SK-N-SH (cell line): Measurements from ENCODE around the gene MAMDC4. TPM values are rescaled to one million over a fixed set of nuclear protein-coding genes. Genes with fewer than 3 reads are reported as not detected.
"Not testable (repeated sequence)": the region's sequence is repeated elsewhere in the genome, so short reads cannot be mapped to it uniquely, and the experiment has no call there.

Experiments
- CTCF ChIA-PET: fragments of 300-600, 350-600 bp; formaldehyde crosslinking; extraction: SDS; loops from one replicate; lab custom pipeline; 2021; lab: Yijun Ruan, JAX
- POLR2A ChIA-PET: fragments of 350-600 bp; sonication (Branson Sonifier 250); formaldehyde crosslinking; extraction: SDS; loops from one replicate; lab custom pipeline; 2020; ENCODE audit warnings: antibody characterized with exemption, inconsistent platforms; lab: Yijun Ruan, JAX
- DNase-seq: peaks from one replicate; pipeline ENCODE4 v3.0.0; 2012
- H2AFZ ChIP-seq: fragments of 200-600 bp; sonication (generic); 2 replicates; pipeline ENCODE4 v1.8.1; 2016; ENCODE audit warnings: antibody characterized with exemption, mild to moderate bottlenecking, low read depth
- H3F3A ChIP-seq: fragments of 200-600 bp; sonication (generic); replicated peaks from 2 replicates; pipeline ENCODE3; 2016; ENCODE audit warnings: antibody characterized with exemption, mild to moderate bottlenecking; ENCODE audit not compliant: insufficient read depth
- H3K27ac ChIP-seq, 2 experiments: fragments of 200-500 bp in 1 of 2; fragments of 200-600 bp in 1 of 2; sonication (Bioruptor generic) in 1 of 2; sonication (generic), shearing (Covaris generic) in 1 of 2; 2 replicates each; pipeline versions ENCODE4 v1.5.1 to v1.6.1; 2014 to 2016; ENCODE audit warnings: low read depth in 2 of 2, inconsistent platforms in 1 of 2, low read length in 1 of 2, mild to moderate bottlenecking in 1 of 2, mixed read lengths in 1 of 2
- H3K27me3 ChIP-seq: fragments of 200-600 bp; sonication (generic), shearing (Covaris generic); 2 replicates; pipeline ENCODE4 v1.6.1; 2016; ENCODE audit warnings: mixed run types; ENCODE audit not compliant: insufficient read depth
- H3K36me3 ChIP-seq, 2 experiments: fragments of 200-500 bp in 1 of 2; fragments of 200-600 bp in 1 of 2; sonication (Bioruptor generic) in 1 of 2; sonication (generic) in 1 of 2; replicated peaks in 1 of 2; 2 replicates each; pipeline versions ENCODE3 to v1.5.1; 2014 to 2016; ENCODE audit warnings: low read length in 1 of 2, mild to moderate bottlenecking in 1 of 2; ENCODE audit not compliant: insufficient read depth in 2 of 2, control insufficient read depth in 1 of 2
- H3K4me1 ChIP-seq, 2 experiments: fragments of 200-500 bp in 1 of 2; fragments of 200-600 bp in 1 of 2; sonication (Bioruptor generic) in 1 of 2; sonication (generic), shearing (Covaris generic) in 1 of 2; 2 replicates each; pipeline versions ENCODE4 v1.5.1 to v1.6.1; 2014 to 2016; ENCODE audit warnings: low read depth in 1 of 2, low read length in 1 of 2, mixed run types in 1 of 2; ENCODE audit not compliant: insufficient read depth in 2 of 2, control insufficient read depth in 1 of 2
- H3K4me2 ChIP-seq: fragments of 200-600 bp; sonication (generic), shearing (Covaris generic); 2 replicates; pipeline ENCODE4 v1.6.1; 2017; ENCODE audit warnings: mixed run types
- H3K4me3 ChIP-seq, 2 experiments: fragments of 200-500 bp in 1 of 2; fragments of 200-600 bp in 1 of 2; sonication (Bioruptor generic) in 1 of 2; sonication (generic), shearing (Covaris generic) in 1 of 2; 2 replicates each; pipeline versions ENCODE4 v1.5.1 to v1.8.1; 2014 to 2016; ENCODE audit warnings: low read depth in 2 of 2, inconsistent platforms in 1 of 2, low read length in 1 of 2, mild to moderate bottlenecking in 1 of 2, mixed read lengths in 1 of 2, moderate library complexity in 1 of 2
- H3K79me2 ChIP-seq: fragments of 200-600 bp; sonication (generic); 2 replicates; pipeline ENCODE4 v1.8.1; 2017; ENCODE audit warnings: mild to moderate bottlenecking; ENCODE audit not compliant: insufficient read depth
- H3K9ac ChIP-seq: fragments of 200-600 bp; sonication (generic); 2 replicates; pipeline ENCODE4 v1.6.1; 2017; ENCODE audit warnings: mixed run types
- H3K9me2 ChIP-seq: fragments of 200-600 bp; sonication (generic); 2 replicates; pipeline ENCODE4 v1.6.1; 2017; ENCODE audit warnings: mixed run types
- H3K9me3 ChIP-seq: fragments of 200-600 bp; sonication (generic); 2 replicates; pipeline ENCODE4 v1.6.1; 2017; ENCODE audit warnings: mixed run types, mild to moderate bottlenecking, moderate library complexity
- H4K20me1 ChIP-seq: fragments of 200-600 bp; sonication (generic); 2 replicates; pipeline ENCODE4 v1.6.1; 2017; ENCODE audit warnings: mild to moderate bottlenecking, mixed run types; ENCODE audit not compliant: insufficient read depth
- CTCF ChIP-seq: fragments of 200-600 bp; sonication (generic); IDR thresholded peaks from 2 replicates; pipeline ENCODE4 v1.6.1; 2017; ENCODE audit warnings: antibody characterized with exemption, mild to moderate bottlenecking, moderate library complexity
- ELF1 ChIP-seq: IDR thresholded peaks from 2 replicates; pipeline ENCODE4 v1.4.0; 2012
- EZH2phosphoT487 ChIP-seq: fragments of 200-600 bp; sonication (generic); IDR thresholded peaks from 2 replicates; pipeline ENCODE4 v1.6.1; 2017; ENCODE audit warnings: low read depth, mixed run types, mild to moderate bottlenecking, antibody characterized with exemption, moderate library complexity, borderline replicate concordance
- FOSL2 ChIP-seq: IDR thresholded peaks from 2 replicates; pipeline ENCODE4 v1.4.0; 2012; ENCODE audit warnings: low read depth, mild to moderate bottlenecking, moderate library complexity, borderline replicate concordance
- FOXM1 ChIP-seq: IDR thresholded peaks from 2 replicates; pipeline ENCODE4 v1.4.0; 2012; ENCODE audit warnings: low read depth, mild to moderate bottlenecking
- GABPA ChIP-seq: IDR thresholded peaks from 2 replicates; pipeline ENCODE4 v1.4.0; 2012; ENCODE audit warnings: low read depth, mild to moderate bottlenecking
- IRF3 ChIP-seq: fragments of 150-350 bp; IDR thresholded peaks from 2 replicates; pipeline ENCODE4 v1.6.1; 2016; ENCODE audit warnings: mild to moderate bottlenecking, low read depth, low read length
- JUND ChIP-seq: IDR thresholded peaks from 2 replicates; pipeline ENCODE4 v1.4.0; 2012
- MEF2A ChIP-seq: IDR thresholded peaks from 2 replicates; pipeline ENCODE4 v1.4.0; 2012; ENCODE audit warnings: low read depth, borderline replicate concordance
- MXI1 ChIP-seq: IDR thresholded peaks from 2 replicates; pipeline ENCODE4 v1.6.1; 2012; ENCODE audit warnings: mild to moderate bottlenecking, low read depth, low read length, improper control_type of control experiment
- NRF1 ChIP-seq: IDR thresholded peaks from 2 replicates; pipeline ENCODE4 v1.6.1; 2012; ENCODE audit warnings: low read depth, mild to moderate bottlenecking, low read length
- PBX3 ChIP-seq: IDR thresholded peaks from 2 replicates; pipeline ENCODE4; 2012
- RFX5 ChIP-seq: IDR thresholded peaks from 2 replicates; pipeline ENCODE4 v1.6.1; 2012; ENCODE audit warnings: mild to moderate bottlenecking, improper control_type of control experiment, low read length
- RXRA ChIP-seq: IDR thresholded peaks from 2 replicates; pipeline ENCODE4 v1.4.0; 2012; ENCODE audit warnings: low read depth, mild to moderate bottlenecking, borderline replicate concordance
- WGBS: methylation state at CpG from one replicate; pipeline ENCODE4 v1.1.6; 2017; ENCODE audit warnings: low lambda C conversion rate; 5-methylcytosine and 5-hydroxymethylcytosine counted together
- polyA plus RNA-seq, 3 experiments: library from polyadenylated mRNA; depleted of rRNA; stranded (reverse); fragments of >200 nt; gene quantifications; 2 replicates each; pipeline ENCODE4 v1.2.3, GENCODE V29; 2012
- TF ChIP-seq, protein P1 (sequence below): IDR thresholded peaks from 2 replicates; pipeline ENCODE4 v1.6.1; 2012; ENCODE audit warnings: mild to moderate bottlenecking, low read depth, low read length, moderate library complexity

The MAMDC4 gene
- polyA plus RNA-seq, 1 of the 3 experiments (the other 2 are of a cell fraction), result 4.2 TPM

GRCh38 chr9:136865041-136865767 is 13.1 kb downstream of the MAMDC4 start (continued):
- TF ChIP-seq RFX5, result no peak
- TF ChIP-seq FOXM1, result no peak
- TF ChIP-seq GABPA, result no peak
- TF ChIP-seq, all 33 proteins: peak for 0

- Histone ChIP-seq H3F3A (no peaks in the 10 kb centered on the region), H3K79me2 (peaks cover 43% of the 10 kb centered on the region), H3K9me2 (no peaks in the 10 kb centered on the region), H2AFZ (no peak overlapping the region), H3K9me3 (no peaks in the 10 kb centered on the region), H3K4me1 (peaks cover 6 to 9% of the 10 kb centered on the region in 2 experiments; a peak in 1 of 4 replicates), H3K4me2 (peak overlapping the region; percentile 89), H3K36me3 (peaks cover 23 to 31% of the 10 kb centered on the region in 2 experiments), H3K27me3 (no peaks in the 10 kb centered on the region), H3K9ac (peak overlapping the region; percentile 94), H3K4me3 (peak overlapping the region; percentile 69 to 83), H3K27ac (peak overlapping the region; percentile 57 to 70), H4K20me1 (no peaks in the 10 kb centered on the region)
- 2% methylated on average over 15 of the region's 20 CpGs for WGBS
- TF ChIP-seq RFX5 (no peak), GABPA (no peak), PBX3 (no peak), MXI1 (no peak), RXRA (no peak), MEF2A (no peak), IRF3 (no peak), NRF1 (no peak), JUND (no peak), ELF1 (no peak), FOSL2 (no peak), CTCF (no peak), EZH2phosphoT487 (no peak)
- TF ChIP-seq, protein P1, sequence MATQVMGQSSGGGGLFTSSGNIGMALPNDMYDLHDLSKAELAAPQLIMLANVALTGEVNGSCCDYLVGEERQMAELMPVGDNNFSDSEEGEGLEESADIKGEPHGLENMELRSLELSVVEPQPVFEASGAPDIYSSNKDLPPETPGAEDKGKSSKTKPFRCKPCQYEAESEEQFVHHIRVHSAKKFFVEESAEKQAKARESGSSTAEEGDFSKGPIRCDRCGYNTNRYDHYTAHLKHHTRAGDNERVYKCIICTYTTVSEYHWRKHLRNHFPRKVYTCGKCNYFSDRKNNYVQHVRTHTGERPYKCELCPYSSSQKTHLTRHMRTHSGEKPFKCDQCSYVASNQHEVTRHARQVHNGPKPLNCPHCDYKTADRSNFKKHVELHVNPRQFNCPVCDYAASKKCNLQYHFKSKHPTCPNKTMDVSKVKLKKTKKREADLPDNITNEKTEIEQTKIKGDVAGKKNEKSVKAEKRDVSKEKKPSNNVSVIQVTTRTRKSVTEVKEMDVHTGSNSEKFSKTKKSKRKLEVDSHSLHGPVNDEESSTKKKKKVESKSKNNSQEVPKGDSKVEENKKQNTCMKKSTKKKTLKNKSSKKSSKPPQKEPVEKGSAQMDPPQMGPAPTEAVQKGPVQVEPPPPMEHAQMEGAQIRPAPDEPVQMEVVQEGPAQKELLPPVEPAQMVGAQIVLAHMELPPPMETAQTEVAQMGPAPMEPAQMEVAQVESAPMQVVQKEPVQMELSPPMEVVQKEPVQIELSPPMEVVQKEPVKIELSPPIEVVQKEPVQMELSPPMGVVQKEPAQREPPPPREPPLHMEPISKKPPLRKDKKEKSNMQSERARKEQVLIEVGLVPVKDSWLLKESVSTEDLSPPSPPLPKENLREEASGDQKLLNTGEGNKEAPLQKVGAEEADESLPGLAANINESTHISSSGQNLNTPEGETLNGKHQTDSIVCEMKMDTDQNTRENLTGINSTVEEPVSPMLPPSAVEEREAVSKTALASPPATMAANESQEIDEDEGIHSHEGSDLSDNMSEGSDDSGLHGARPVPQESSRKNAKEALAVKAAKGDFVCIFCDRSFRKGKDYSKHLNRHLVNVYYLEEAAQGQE, result no peak
- peak; percentile 78 for DNase-seq
- ChIA-PET CTCF (no interaction called here), POLR2A (interaction anchor here (0.7 to 1.0 kb wide), 3 partner anchors 16 to 20 kb away, joined by 3 to 5 read pairs (median 4); partner anchors contain the start of gene TRAF2)
Observed at GRCh38 chr9:136865768-136866103, 13.6 kb downstream of the MAMDC4 start.

- CTCF ChIA-PET, H3K9me2 ChIP-seq, H3K27me3 ChIP-seq, H3K9me3 ChIP-seq, DNase-seq, POLR2A ChIA-PET, H3K27ac ChIP-seq, H3K4me1 ChIP-seq, H4K20me1 ChIP-seq, H3F3A ChIP-seq: not testable (repeated sequence)
- H3K36me3 ChIP-seq, result peaks cover 22 to 23% of the 10 kb centered on the region in 2 experiments
- WGBS, result 91% methylated on average over 29 of the region's 29 CpGs
- H3K4me2 ChIP-seq, result peak overlapping the region; percentile 52; the same call in 1 of the 2 replicates
- 0 out of 2 replicates have a peak overlapping the region, but pooled peaks have one; percentile 78 for H2AFZ ChIP-seq
- H3K4me3 ChIP-seq, result peak overlapping the region; percentile 58 to 69; a peak in 3 of 4 replicates
- H3K79me2 ChIP-seq, result peaks cover 43% of the 10 kb centered on the region
- H3K9ac ChIP-seq, result peak overlapping the region; percentile 34; the same call in 1 of the 2 replicates
Observed at GRCh38 chr9:136866898-136867421, 14.8 kb downstream of the MAMDC4 start.
